ENCODE data around the gene GCK.

GRCh38 chr7:44221231-44221791 is 32.1 kb upstream of the GCK start:
- TF ChIP-seq SIN3A (IDR thresholded peaks at IDR 0.05; ENCODE audit: borderline replicate concordance, insufficient read depth, low read length), result no peak
- TF ChIP-seq POLR2AphosphoS5 (IDR thresholded peaks at IDR 0.05; ENCODE audit: low read depth, low read length), result no peak
- no peak for TF ChIP-seq REST (IDR thresholded peaks at IDR 0.05; ENCODE audit: insufficient read depth in 1 of 2, low read depth in 2 of 2, low read length in 2 of 2)
